K562 treated with DMSO at 1 percent for 12 hours (cell line): ENCODE data around the gene TCF19. TPM values are rescaled to one million over a fixed set of nuclear protein-coding genes. Genes with fewer than 3 reads are reported as not detected.

Experiments
- total RNA-seq: library from RNA; unstranded; fragments of 300-600 nt; gene quantifications from 2 replicates; pipeline ENCODE4 v1.2.3, GENCODE V29; 2022; ENCODE audit not compliant: insufficient read depth

The TCF19 gene, protein sequence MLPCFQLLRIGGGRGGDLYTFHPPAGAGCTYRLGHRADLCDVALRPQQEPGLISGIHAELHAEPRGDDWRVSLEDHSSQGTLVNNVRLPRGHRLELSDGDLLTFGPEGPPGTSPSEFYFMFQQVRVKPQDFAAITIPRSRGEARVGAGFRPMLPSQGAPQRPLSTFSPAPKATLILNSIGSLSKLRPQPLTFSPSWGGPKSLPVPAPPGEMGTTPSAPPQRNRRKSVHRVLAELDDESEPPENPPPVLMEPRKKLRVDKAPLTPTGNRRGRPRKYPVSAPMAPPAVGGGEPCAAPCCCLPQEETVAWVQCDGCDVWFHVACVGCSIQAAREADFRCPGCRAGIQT
- total RNA-seq: 46.9 and 91.4 TPM in 2 replicates

DNA sequence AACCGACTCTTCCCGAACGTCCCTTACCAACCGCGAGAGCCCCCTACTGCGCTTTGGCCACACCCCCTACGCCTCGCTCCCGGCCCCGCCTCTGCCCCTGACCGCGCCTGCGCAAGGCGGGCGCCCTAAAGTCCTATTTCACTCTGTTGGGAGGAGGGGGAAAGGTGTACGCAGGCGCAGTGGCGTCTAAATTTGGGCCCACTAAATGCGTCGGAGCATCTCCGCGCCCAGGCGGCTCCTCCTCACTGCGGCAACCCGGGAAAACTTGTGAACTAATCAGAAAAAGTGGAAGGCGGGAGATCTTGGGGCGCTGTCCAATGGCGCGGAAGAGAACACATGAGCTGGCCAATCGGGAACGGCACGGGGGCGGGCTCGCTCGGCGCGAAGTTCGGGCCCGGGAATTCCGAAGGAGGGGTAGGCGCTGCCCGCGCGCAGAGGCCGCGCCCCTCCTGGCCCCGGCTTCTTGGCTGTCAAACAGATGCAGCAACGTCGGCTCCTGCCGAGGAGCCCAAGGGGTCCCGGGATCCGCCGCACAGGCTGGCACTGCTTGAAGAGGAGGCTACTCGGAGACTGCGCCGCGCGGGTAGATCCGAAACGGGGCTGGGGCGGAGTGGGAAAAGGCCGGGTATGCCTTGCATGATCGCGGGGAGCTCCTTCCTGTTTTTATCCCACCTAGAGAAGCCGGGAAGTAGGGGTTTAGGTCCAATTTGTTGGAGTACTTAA, at the start of gene TCF19:
TSS of gene TCF19 (plus strand) at position 450 of the 723 bp plus-strand sequence. CDS start 881 bp downstream, outside the sequence.

DNA sequence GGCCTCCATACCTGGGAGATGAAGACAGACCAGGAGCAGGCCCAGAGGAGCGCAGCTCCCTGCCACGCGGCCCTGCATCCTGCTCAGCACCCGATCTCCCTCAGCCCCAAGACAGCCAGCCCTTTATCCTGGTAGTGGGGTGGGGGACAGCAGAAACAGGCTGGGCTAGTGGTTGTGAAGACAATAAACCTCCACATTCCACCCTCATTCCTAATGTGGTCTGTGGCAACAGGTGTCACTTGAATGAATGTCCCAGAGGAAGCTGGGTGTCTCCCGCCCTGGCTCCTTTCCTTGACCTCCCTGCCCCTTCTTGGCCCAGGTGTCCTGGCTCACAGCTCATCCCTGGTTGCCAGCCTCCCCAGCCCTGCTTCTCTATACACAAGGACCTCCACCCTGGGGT, 45.9 kb upstream of the TCF19 start, which contains the start of gene C6orf15:
TSS of gene C6orf15 (minus strand) at position 98 of the 400 bp plus-strand sequence. CDS start at position 78, 20 bp downstream.

DNA sequence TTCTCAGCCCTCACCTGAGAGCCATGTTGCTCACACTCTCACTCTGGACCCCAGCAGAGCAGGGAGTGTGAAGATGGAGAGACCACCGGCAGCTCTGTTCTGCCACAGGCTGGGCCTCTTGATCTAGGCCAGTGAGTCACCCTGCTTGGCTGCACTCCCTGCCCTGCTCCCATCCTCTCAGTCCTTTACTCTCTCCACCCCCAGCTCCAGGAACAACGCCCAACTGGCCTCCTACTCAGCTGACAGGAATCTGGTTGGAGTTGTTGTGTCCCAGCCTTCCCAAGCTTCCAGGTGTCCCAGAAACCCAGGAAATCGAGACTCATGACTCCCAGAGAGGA, 43.9 kb upstream of the TCF19 start, which contains the start of gene PSORS1C1:
TSS of gene PSORS1C1 (plus strand) at position 260 of the 338 bp plus-strand sequence. CDS start 14,833 bp downstream, outside the sequence.

DNA sequence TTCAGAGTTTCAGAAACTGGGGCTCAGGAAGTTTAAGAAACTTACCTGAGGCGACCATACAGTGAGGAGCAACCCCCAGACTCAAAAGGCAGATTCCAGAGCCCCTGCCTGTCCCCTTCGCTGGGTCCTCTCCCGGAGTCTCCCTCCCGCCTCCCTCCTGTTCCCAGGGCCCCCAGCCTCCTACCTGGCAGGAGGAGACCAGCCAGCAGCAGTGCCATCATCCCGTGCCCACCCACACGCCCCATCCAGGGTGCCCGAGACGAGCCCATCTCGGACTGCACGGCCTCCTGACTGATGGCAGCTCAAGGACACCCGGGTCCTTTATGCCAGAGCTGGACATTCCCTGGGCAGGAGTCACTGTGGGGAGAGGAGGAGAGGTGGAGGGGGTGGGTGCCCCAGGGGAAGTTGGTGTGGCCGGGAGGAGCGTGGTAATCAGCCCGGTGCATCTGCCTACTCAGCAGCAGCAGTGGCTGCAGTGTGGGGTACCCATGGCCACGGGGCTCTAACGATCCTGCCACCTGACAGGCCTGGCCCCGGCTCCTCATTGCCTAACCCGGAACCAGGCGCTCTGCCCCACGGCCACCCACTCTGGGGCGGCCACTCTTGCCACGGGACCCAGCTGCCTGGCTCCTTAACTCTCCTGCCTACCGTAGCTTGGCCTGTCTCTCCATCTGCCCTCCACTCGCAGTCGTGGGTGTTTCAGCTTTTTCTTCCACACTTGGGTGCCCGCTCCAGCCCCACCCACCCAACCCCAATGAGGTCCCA, 38.1 kb upstream of the TCF19 start, which contains the start of gene CDSN:
TSS of gene CDSN (minus strand) at position 296 of the 765 bp plus-strand sequence. CDS start at position 269, 27 bp downstream.

DNA sequence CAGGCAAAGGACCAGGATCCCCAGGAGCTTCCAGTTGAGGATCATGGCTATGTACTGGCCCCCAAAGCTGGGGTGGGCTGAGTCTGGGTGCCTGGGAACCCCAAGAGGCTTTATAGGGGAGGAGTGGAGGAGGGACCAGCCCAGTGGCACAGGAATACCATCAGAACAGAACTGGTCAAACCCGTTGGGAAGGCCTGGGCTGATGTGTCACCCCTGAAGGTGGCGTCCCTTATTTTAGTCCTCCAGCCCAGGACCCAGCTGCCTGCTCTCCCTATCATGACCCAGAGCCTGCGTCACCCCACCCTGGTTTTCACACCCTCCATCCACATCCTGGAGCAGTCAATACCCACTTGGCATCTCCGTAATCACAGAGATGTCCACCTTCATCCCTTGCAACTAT, 19.4 kb upstream of the TCF19 start, which contains the start of gene PSORS1C2:
TSS of gene PSORS1C2 (minus strand) at position 85 of the 400 bp plus-strand sequence. CDS start at position 45, 40 bp downstream.

DNA sequence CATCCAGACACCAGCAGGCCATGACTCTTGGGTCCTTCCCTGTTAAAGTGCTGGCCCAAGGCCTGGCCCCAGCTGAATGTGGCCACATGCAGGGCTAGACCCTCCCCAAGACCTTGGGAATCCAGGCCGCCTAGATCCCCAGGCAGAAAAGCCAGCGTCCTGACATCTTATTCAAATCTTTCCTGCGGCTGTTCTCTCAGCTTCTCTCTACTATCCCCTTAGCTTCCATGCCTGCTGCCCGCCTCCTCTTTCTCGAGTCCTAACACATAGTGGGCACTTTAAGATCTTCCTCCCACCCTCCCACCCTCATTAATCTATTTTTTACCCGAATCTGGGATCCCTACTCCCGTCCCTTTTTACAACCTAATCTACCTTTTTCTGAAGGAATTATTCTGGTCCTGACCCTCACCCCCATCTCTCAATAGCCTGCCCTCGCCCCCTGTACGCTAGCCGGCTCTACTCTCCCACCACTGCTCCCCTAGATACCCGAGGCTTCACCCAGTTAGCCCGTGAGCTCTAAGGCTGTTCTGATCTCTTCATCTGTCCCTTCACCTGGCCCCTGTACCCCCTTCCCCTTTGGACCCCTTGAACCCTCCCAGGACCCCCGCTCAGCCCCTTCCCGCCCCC, 763 bp upstream of the TCF19 start, which contains the start of gene CCHCR1:
TSS of gene CCHCR1 (minus strand) at position 290 of the 627 bp plus-strand sequence. CDS start at position 88, 202 bp downstream.

DNA sequence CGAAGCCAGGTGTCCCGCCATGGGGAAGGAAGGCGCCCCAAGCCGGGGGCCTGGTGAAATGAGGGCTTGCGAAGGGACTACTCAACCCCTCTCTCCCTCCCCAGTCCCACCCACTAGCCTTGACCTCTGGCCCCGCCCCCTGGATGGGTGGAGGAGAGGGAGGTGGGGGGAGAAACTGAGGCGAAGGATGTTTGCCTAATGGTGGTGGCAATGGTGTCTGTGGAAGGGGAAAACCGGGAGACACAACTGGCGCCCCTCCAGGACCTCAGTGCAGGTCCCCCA, 12.2 kb downstream of the TCF19 start, which contains the start of gene POU5F1:
TSS of gene POU5F1 (minus strand) at position 83 of the 282 bp plus-strand sequence. CDS start at position 21, 62 bp downstream.

Other genes starting within 250 kb of the TCF19 start
- 27.0 and 53.9 TPM in 2 replicates for gene VARS2, start 244.4 kb upstream of the TCF19 start, total RNA-seq
- not detected in 2 replicates for gene SFTA2, start 226.4 kb upstream of the TCF19 start, total RNA-seq
- gene MUCL3, start 217.6 kb upstream of the TCF19 start, total RNA-seq: not detected in 2 replicates
- not detected in 2 replicates for gene MUC21, start 174.9 kb upstream of the TCF19 start, total RNA-seq
- gene MUC22, start 148.1 kb upstream of the TCF19 start, total RNA-seq: not detected in 2 replicates
- gene C6orf15, start 46.0 kb upstream of the TCF19 start, total RNA-seq: not detected in 2 replicates
- not detected in 2 replicates for gene PSORS1C1, start 43.8 kb upstream of the TCF19 start, total RNA-seq
- gene CDSN, start 38.1 kb upstream of the TCF19 start, total RNA-seq: not detected in 2 replicates
- not detected in 2 replicates for gene PSORS1C2, start 19.5 kb upstream of the TCF19 start, total RNA-seq
- gene CCHCR1, start 787 bp upstream of the TCF19 start, total RNA-seq: 25.7 and 35.1 TPM in 2 replicates
- gene POU5F1, start 12.1 kb downstream of the TCF19 start, total RNA-seq: 0.56 TPM in 1 of 2 replicates, not detected in the other
- gene HLA-C, start 113.5 kb downstream of the TCF19 start, total RNA-seq: 20.6 and 25.5 TPM in 2 replicates
- gene HLA-B, start 198.6 kb downstream of the TCF19 start, total RNA-seq: 6.5 and 7.7 TPM in 2 replicates
- gene MICA, start 245.0 kb downstream of the TCF19 start, total RNA-seq: 19.1 and 31.6 TPM in 2 replicates